ENCODE measurements around the gene RLF. TPM values are rescaled to one million over a fixed set of nuclear protein-coding genes. Genes with fewer than 3 reads are reported as not detected.

Gene RLF
- total RNA-seq, 1 donor from 2014 or later = 20.9 TPM

GRCh38 chr1:40232444-40232843 lies 71.3 kb downstream of the RLF start:
- DNase-seq (ENCODE audit: low spot score) = no peak

- DNase-seq (ENCODE audit: low spot score) = no peak
Measured at GRCh38 chr1:40239626-40240025, 78.4 kb downstream of the RLF start.

- no peak for DNase-seq (ENCODE audit: low spot score)
Measured at GRCh38 chr1:40240390-40240789, 79.2 kb downstream of the RLF start.

- no peak for DNase-seq (ENCODE audit: low spot score)
Measured at GRCh38 chr1:40241362-40241761, 80.2 kb downstream of the RLF start.

- DNase-seq (ENCODE audit: low spot score) = no peak
Measured at GRCh38 chr1:40243351-40243750, 82.2 kb downstream of the RLF start.

- no peak for DNase-seq (ENCODE audit: low spot score)
Measured at GRCh38 chr1:40244138-40244744, 83.1 kb downstream of the RLF start.

GRCh38 chr1:40245686-40246085 lies 84.5 kb downstream of the RLF start:
- DNase-seq (ENCODE audit: low spot score) = no peak

- DNase-seq (ENCODE audit: low spot score) = no peak
Measured at GRCh38 chr1:40247655-40248054, 86.5 kb downstream of the RLF start, which contains the start of gene TMCO2. TSS of gene TMCO2 (plus strand) at chr1:40247937. CDS start at chr1:40247994, 57 bp downstream.

- no peak for DNase-seq (ENCODE audit: low spot score)
Measured at GRCh38 chr1:40248412-40248811, 87.2 kb downstream of the RLF start.

- DNase-seq (ENCODE audit: low spot score) = no peak
Measured at GRCh38 chr1:40251456-40251855, 90.3 kb downstream of the RLF start.

GRCh38 chr1:40252601-40253000 lies 91.4 kb downstream of the RLF start:
- DNase-seq (ENCODE audit: low spot score) = no peak

- no peak for DNase-seq (ENCODE audit: low spot score)
Measured at GRCh38 chr1:40255231-40255630, 94.0 kb downstream of the RLF start.

GRCh38 chr1:40256401-40257084 lies 95.4 kb downstream of the RLF start:
- no peak for DNase-seq (ENCODE audit: low spot score)

GRCh38 chr1:40257313-40257687 lies 96.1 kb downstream of the RLF start:
- DNase-seq (ENCODE audit: low spot score) = no peak

GRCh38 chr1:40257688-40258444 lies 96.7 kb downstream of the RLF start, which contains the start of gene ZMPSTE24:
TSS of gene ZMPSTE24 (plus strand) at chr1:40258236. CDS start at chr1:40258272, 36 bp downstream.
- DNase-seq (ENCODE audit: low spot score) = peak; percentile 98

- DNase-seq (ENCODE audit: low spot score) = no peak
Measured at GRCh38 chr1:40258445-40258769, 97.2 kb downstream of the RLF start.

GRCh38 chr1:40264354-40264781 lies 103.2 kb downstream of the RLF start:
- no peak for DNase-seq (ENCODE audit: low spot score)

GRCh38 chr1:40265298-40265697 lies 104.1 kb downstream of the RLF start:
- DNase-seq (ENCODE audit: low spot score) = no peak

- DNase-seq (ENCODE audit: low spot score) = no peak
Measured at GRCh38 chr1:40265919-40266318, 104.7 kb downstream of the RLF start.

- DNase-seq (ENCODE audit: low spot score) = no peak
Measured at GRCh38 chr1:40266786-40267535, 105.8 kb downstream of the RLF start.

- no peak for DNase-seq (ENCODE audit: low spot score)
Measured at GRCh38 chr1:40267767-40268187, 106.6 kb downstream of the RLF start.

GRCh38 chr1:40268211-40268610 lies 107.0 kb downstream of the RLF start:
- DNase-seq (ENCODE audit: low spot score) = no peak

Data from ureter (tissue), 1 donor.